OCI-LY7 (cell line): ENCODE results near the gene OR2H1. TPM values are rescaled to one million over a fixed set of nuclear protein-coding genes. Genes with fewer than 3 reads are reported as not detected.

Experiments used
- Bru-seq: library from RNA; stranded (reverse); fragments of 400-500 nt; gene quantifications from one replicate; lab custom pipeline; 2021; lab: Mats Ljungman, UMichigan
- BruChase-seq, 2 experiments: library from RNA; stranded (reverse); fragments of 400-500 nt; gene quantifications; one replicate each; lab custom pipeline; 2021; lab: Mats Ljungman, UMichigan
- BruUV-seq: library from RNA; stranded (reverse); fragments of 400-500 nt; replicated peaks from 2 replicates; lab custom pipeline; 2021; lab: Mats Ljungman, UMichigan
- CTCF ChIA-PET: fragments of 300-600 bp; sonication (Branson Sonifier 250); formaldehyde crosslinking; loops from one replicate; lab custom pipeline; 2022; ENCODE audit warnings: antibody characterized with exemption; ENCODE audit not compliant: unreplicated experiment; lab: Charles Lee
- POLR2A ChIA-PET: fragments of 300-600 bp; sonication (Branson Sonifier 250); formaldehyde crosslinking; loops from one replicate; lab custom pipeline; 2022; ENCODE audit warnings: antibody characterized with exemption; lab: Charles Lee
- DNase-seq: peaks from one replicate; pipeline ENCODE4 v3.0.0-alpha.2; 2015; ENCODE audit warnings: low spot score
- H2AFZ ChIP-seq: fragments of 200-600 bp; sonication (generic), shearing (Covaris generic); 2 replicates; pipeline ENCODE4 v1.6.1; 2014; ENCODE audit warnings: mild to moderate bottlenecking, antibody characterized with exemption, low read length, moderate library complexity
- H3K27ac ChIP-seq: fragments of 200-600 bp; sonication (generic); 2 replicates; pipeline ENCODE4 v1.5.1; 2014; ENCODE audit warnings: mixed run types, low read depth, mild to moderate bottlenecking, moderate library complexity, low read length, inconsistent platforms; ENCODE audit not compliant: poor library complexity, severe bottlenecking
- H3K36me3 ChIP-seq: fragments of 200-600 bp; sonication (generic); 2 replicates; pipeline ENCODE4 v1.6.1; 2014; ENCODE audit warnings: mild to moderate bottlenecking, antibody characterized with exemption, low read length, moderate library complexity, mixed read lengths; ENCODE audit not compliant: insufficient read depth
- H3K4me1 ChIP-seq: fragments of 200-600 bp; sonication (generic); 2 replicates; pipeline ENCODE4 v1.5.1; 2014; ENCODE audit warnings: mild to moderate bottlenecking, low read length; ENCODE audit not compliant: insufficient read depth, poor library complexity, severe bottlenecking
- H3K4me2 ChIP-seq: fragments of 200-600 bp; sonication (generic); 2 replicates; pipeline ENCODE4 v1.6.1; 2014; ENCODE audit warnings: mild to moderate bottlenecking, low read length
- H3K4me3 ChIP-seq: fragments of 200-600 bp; sonication (generic); 2 replicates; pipeline ENCODE4 v1.5.1; 2014; ENCODE audit warnings: mild to moderate bottlenecking, low read depth, low read length; ENCODE audit not compliant: poor library complexity, severe bottlenecking
- H3K79me2 ChIP-seq: fragments of 200-600 bp; sonication (generic); 2 replicates; pipeline ENCODE4 v1.6.1; 2016; ENCODE audit warnings: low read depth, mild to moderate bottlenecking, low read length, moderate library complexity, mixed read lengths; ENCODE audit not compliant: insufficient read depth
- H3K9me2 ChIP-seq: fragments of 200-600 bp; sonication (generic); 2 replicates; pipeline ENCODE4 v1.6.1; 2016; ENCODE audit warnings: mild to moderate bottlenecking, low read length, mixed read lengths; ENCODE audit not compliant: insufficient read depth
- H3K9me3 ChIP-seq: fragments of 200-600 bp; sonication (generic); 2 replicates; pipeline ENCODE4 v1.6.1; 2014; ENCODE audit warnings: mild to moderate bottlenecking, mixed run types, low read length, mixed read lengths
- H4K20me1 ChIP-seq: fragments of 200-600 bp; sonication (generic); 2 replicates; pipeline ENCODE4 v1.6.1; 2014; ENCODE audit warnings: mild to moderate bottlenecking, antibody characterized with exemption, low read length, moderate library complexity, mixed read lengths; ENCODE audit not compliant: insufficient read depth
- EZH2phosphoT487 ChIP-seq: fragments of 200-600 bp; sonication (generic); IDR thresholded peaks from 2 replicates; pipeline ENCODE4 v1.6.1; 2018; ENCODE audit warnings: low read depth, borderline replicate concordance, mild to moderate bottlenecking, mixed run types, antibody characterized with exemption, low read length, moderate library complexity, mixed read lengths
- intact Hi-C: fragments of 100-400 bp; cut with micrococcal nuclease; formaldehyde crosslinking; loops from one replicate; pipeline ENCODE4 v1.10.0; 2022; ENCODE audit not compliant: unreplicated experiment
- long read RNA-seq: library from polyadenylated mRNA; stranded (forward); transcript quantifications from one replicate; pipeline ENCODE4 v2.0.0, GENCODE V29; 2022
- total RNA-seq, 2 experiments: library from RNA; depleted of rRNA in 1 of 2; stranded (reverse); fragments of >200 nt in 1 of 2; shearing (Covaris generic) in 1 of 2; gene quantifications; 2 replicates each; pipeline ENCODE4 v1.2.3, GENCODE V29; 2014 to 2022
- TF ChIP-seq, protein P1 (sequence below): fragments of 200-600 bp; sonication (generic); conservative IDR thresholded peaks from 2 replicates; pipeline ENCODE4 v1.5.1; 2014; ENCODE audit warnings: mild to moderate bottlenecking, antibody characterized with exemption, low read length, moderate library complexity, mixed read lengths

The OR2H1 gene
- total RNA-seq (2014; rRNA removed; shearing (Covaris generic)) (not detected in 2 replicates), total RNA-seq (2022) (not detected in 2 replicates), Bru-seq, nascent RNA (not detected), BruChase-seq, experiment 1, labeled RNA remaining after a 6-hour chase (not detected), BruChase-seq, experiment 2, labeled RNA remaining after a 2-hour chase (not detected)
- long read RNA-seq, result 0 reads

DNA sequence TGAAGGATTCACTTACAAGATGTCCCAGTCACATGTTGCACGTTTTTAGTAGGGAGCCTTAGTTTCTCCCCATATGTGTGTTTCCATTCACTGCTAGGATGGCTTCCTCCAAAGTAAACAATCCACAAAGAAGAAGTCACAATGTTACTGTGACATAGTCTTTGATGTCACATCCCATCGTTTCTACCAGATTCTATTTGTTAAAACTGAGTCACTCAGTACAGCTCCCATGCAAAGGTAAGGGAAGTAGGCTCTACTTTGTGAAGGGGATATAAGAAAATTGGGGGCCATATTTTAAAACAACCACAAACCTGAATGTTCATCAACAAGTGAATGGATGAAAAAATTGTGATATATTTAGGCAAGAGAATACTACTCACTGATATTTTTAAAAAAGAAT is at the start of gene OR2H1, which contains the start of gene OR11A1:
OR2H1 (plus strand) TSS at position 185 of the 400 bp plus-strand sequence. CDS start 4,615 bp downstream, outside the sequence.
OR11A1 (minus strand) TSS at position 101 of the 400 bp plus-strand sequence. CDS start 29,430 bp downstream, outside the sequence.
- no peak for TF ChIP-seq EZH2phosphoT487
- TF ChIP-seq, protein P1, sequence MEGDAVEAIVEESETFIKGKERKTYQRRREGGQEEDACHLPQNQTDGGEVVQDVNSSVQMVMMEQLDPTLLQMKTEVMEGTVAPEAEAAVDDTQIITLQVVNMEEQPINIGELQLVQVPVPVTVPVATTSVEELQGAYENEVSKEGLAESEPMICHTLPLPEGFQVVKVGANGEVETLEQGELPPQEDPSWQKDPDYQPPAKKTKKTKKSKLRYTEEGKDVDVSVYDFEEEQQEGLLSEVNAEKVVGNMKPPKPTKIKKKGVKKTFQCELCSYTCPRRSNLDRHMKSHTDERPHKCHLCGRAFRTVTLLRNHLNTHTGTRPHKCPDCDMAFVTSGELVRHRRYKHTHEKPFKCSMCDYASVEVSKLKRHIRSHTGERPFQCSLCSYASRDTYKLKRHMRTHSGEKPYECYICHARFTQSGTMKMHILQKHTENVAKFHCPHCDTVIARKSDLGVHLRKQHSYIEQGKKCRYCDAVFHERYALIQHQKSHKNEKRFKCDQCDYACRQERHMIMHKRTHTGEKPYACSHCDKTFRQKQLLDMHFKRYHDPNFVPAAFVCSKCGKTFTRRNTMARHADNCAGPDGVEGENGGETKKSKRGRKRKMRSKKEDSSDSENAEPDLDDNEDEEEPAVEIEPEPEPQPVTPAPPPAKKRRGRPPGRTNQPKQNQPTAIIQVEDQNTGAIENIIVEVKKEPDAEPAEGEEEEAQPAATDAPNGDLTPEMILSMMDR, result no peak
- Histone ChIP-seq H3K79me2 (no peaks in the 10 kb centered on the region), H3K27ac (no peak within 1 kb of the TSS), H3K9me3 (no peaks in the 10 kb centered on the region), H3K36me3 (no peaks in the 10 kb centered on the region), H3K4me3 (no peak within 1 kb of the TSS), H3K4me2 (no peak within 1 kb of the TSS), H3K9me2 (no peaks in the 10 kb centered on the region), H2AFZ (no peak within 1 kb of the TSS), H4K20me1 (no peaks in the 10 kb centered on the region), H3K4me1 (no peaks in the 10 kb centered on the region)
- POLR2A ChIA-PET, result no interaction called here
- intact Hi-C loops, result no loop called here
- CTCF ChIA-PET, result no interaction called here
- DNase-seq, result no peak
- no TSS peak for BruUV-seq

DNA sequence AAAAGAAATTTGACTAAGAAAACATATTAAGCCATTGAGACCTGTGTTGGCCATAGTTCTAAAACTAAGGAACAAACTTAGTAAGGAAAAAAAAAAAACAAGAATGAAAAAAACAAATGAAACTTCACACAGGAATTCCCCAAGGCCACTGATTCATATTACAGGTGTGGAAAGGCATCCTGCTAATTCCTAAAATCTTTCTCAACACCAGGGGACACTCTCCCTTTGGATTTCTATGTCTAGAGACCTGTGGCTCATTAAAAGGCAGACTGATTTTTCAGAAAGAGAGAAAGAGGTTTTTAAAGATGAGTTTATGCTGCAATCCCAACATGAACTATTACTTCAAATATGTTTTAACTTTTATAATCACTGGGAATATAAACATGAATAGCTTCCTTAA is 42.4 kb upstream of the OR2H1 start, which contains the start of gene OR12D1:
OR12D1 (plus strand) TSS at position 341 of the 400 bp plus-strand sequence.
- no peak within 1 kb of the TSS for H3K4me2 ChIP-seq
- no peaks in the 10 kb centered on the region for H3K4me1 ChIP-seq
- no peaks in the 10 kb centered on the region for H3K9me3 ChIP-seq
- no peaks in the 10 kb centered on the region for H4K20me1 ChIP-seq
- no peak for TF ChIP-seq EZH2phosphoT487
- TF ChIP-seq, protein P1, result no peak
- no peak within 1 kb of the TSS for H3K4me3 ChIP-seq
- H2AFZ ChIP-seq, result no peak within 1 kb of the TSS
- H3K36me3 ChIP-seq, result no peaks in the 10 kb centered on the region
- ChIA-PET POLR2A (no interaction called here), CTCF (no interaction called here)
- H3K9me2 ChIP-seq, result no peaks in the 10 kb centered on the region
- intact Hi-C loops, result no loop called here
- H3K79me2 ChIP-seq, result no peaks in the 10 kb centered on the region
- no peak for DNase-seq
- no peak within 1 kb of the TSS for H3K27ac ChIP-seq
- no TSS peak for BruUV-seq

DNA sequence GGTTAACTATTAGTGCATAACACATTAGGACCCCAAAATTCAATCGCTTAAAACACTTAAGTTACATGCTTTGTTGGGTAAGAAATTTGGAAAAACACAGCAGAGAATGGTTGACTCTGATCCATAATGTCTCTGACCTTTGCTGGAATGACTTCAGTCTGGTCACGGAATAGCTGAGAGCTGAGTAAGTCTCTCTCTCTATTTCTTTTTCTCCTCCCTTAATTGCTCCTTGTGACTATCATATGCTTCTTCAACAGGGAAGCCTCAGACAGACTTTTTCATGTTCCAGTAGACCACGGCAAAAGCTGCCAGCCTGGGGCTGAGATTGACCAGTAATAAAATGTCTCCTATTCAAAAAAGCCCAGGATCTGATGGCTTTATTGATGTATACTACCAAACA is 37.4 kb upstream of the OR2H1 start:
- Histone ChIP-seq H3K36me3 (no peaks in the 10 kb centered on the region), H3K9me2 (no peaks in the 10 kb centered on the region), H3K4me1 (no peaks in the 10 kb centered on the region), H3K9me3 (no peaks in the 10 kb centered on the region), H3K4me2 (no peak overlapping the region), H3K4me3 (no peak overlapping the region), H4K20me1 (no peaks in the 10 kb centered on the region), H3K79me2 (no peaks in the 10 kb centered on the region), H3K27ac (no peak overlapping the region), H2AFZ (no peak overlapping the region)
- ChIA-PET POLR2A (no interaction called here), CTCF (no interaction called here)
- intact Hi-C loops, result no loop called here
- BruUV-seq, result no TSS peak
- TF ChIP-seq, protein P1, result no peak
- no peak for TF ChIP-seq EZH2phosphoT487
- no peak for DNase-seq
